A549 (cell line): Measurements from ENCODE around the gene APMAP. TPM values are rescaled to one million over a fixed set of nuclear protein-coding genes. Genes with fewer than 3 reads are reported as not detected.

Experiments used
- ATAC-seq, 2 experiments: fragments of 200-7000 bp in 1 of 2; fragments of >200 bp in 1 of 2; cut with Nextera tagmentation in 1 of 2; cut with Tn5 transposase in 1 of 2; 3 replicates each; pipeline versions ENCODE4 v1.8.0 to v1.9.1; 2018 to 2020; ENCODE audit warnings: mild to moderate bottlenecking in 1 of 2, moderate library complexity in 1 of 2
- CTCF ChIA-PET: fragments of 300-600 bp; sonication (Branson Sonifier 250); formaldehyde crosslinking; extraction: SDS; loops from one replicate; lab custom pipeline; 2021; ENCODE audit warnings: antibody characterized with exemption, inconsistent platforms; lab: Yijun Ruan, JAX
- POLR2A ChIA-PET: fragments of 350-600 bp; formaldehyde crosslinking; extraction: SDS; loops from one replicate; lab custom pipeline; 2021; ENCODE audit warnings: antibody characterized with exemption, inconsistent platforms; lab: Yijun Ruan, JAX
- DNase-seq, 2 experiments: peaks; one replicate each; pipeline versions ENCODE4 v3.0.0 to v3.0.0-alpha.2; 2011 to 2016; ENCODE audit warnings: low read depth in 1 of 2, low spot score in 1 of 2
- FAIRE-seq: peaks from 2 replicates; lab custom pipeline; 2011; peaks lifted over from hg19 to GRCh38; lab: Jason Lieb, UNC
- H3K27ac ChIP-seq, 2 experiments: fragments of >200 bp; sonication (Bioruptor Twin); formaldehyde crosslinking; 3 replicates each; pipeline ENCODE4 v1.5.1; 2016 to 2017
- H3K4me1 ChIP-seq: fragments of >200 bp; sonication (Bioruptor Twin); formaldehyde crosslinking; 3 replicates; pipeline ENCODE4 v1.6.1; 2016
- H3K4me2 ChIP-seq: fragments of >200 bp; sonication (Bioruptor Twin); formaldehyde crosslinking; 3 replicates; pipeline ENCODE4 v1.6.1; 2016
- H3K4me3 ChIP-seq: fragments of >200 bp; sonication (Bioruptor Twin); formaldehyde crosslinking; 3 replicates; pipeline ENCODE4 v1.5.1; 2016
- H3K9me3 ChIP-seq: fragments of >200 bp; sonication (Bioruptor Twin); formaldehyde crosslinking; 3 replicates; pipeline ENCODE4 v1.6.1; 2016
- ATOH8 ChIP-seq: fragments of 250-450 bp; sonication (Bioruptor Pico); IDR thresholded peaks from 2 replicates; pipeline ENCODE4 v1.5.0; 2020; ENCODE audit warnings: low read depth, mild to moderate bottlenecking, moderate library complexity
- CBX2 ChIP-seq: fragments of 200-600 bp; sonication (generic); IDR thresholded peaks from 2 replicates; pipeline ENCODE4 v1.6.1; 2016; ENCODE audit warnings: low read depth, mild to moderate bottlenecking, borderline replicate concordance
- CBX8 ChIP-seq: fragments of 200-600 bp; sonication (generic); IDR thresholded peaks from 2 replicates; pipeline ENCODE4 v1.6.1; 2016
- CHD4 ChIP-seq: fragments of 200-600 bp; sonication (generic); IDR thresholded peaks from 2 replicates; pipeline ENCODE4 v1.6.1; 2016; ENCODE audit warnings: antibody characterized with exemption, mild to moderate bottlenecking, borderline replicate concordance
- E2F6 ChIP-seq: IDR thresholded peaks from 2 replicates; pipeline ENCODE4 v1.6.1; 2012; ENCODE audit warnings: low read depth, borderline replicate concordance
- EHMT2 ChIP-seq: fragments of 200-600 bp; sonication (generic); IDR thresholded peaks from 2 replicates; pipeline ENCODE4 v1.6.1; 2016; ENCODE audit warnings: antibody characterized with exemption, low read depth, mild to moderate bottlenecking, moderate library complexity
- ELK1 ChIP-seq: fragments of 150-350 bp; IDR thresholded peaks from 2 replicates; pipeline ENCODE4 v1.6.1; 2014; ENCODE audit warnings: low read depth, mild to moderate bottlenecking, low read length
- FOSB ChIP-seq: fragments of 250-450 bp; sonication (Bioruptor Pico); IDR thresholded peaks from 2 replicates; pipeline ENCODE4 v1.5.0; 2020; ENCODE audit warnings: mild to moderate bottlenecking, moderate library complexity
- HOXA7 ChIP-seq: fragments of 250-450 bp; sonication (Bioruptor Pico); IDR thresholded peaks from 2 replicates; pipeline ENCODE4 v1.5.0; 2020; ENCODE audit warnings: mild to moderate bottlenecking, moderate library complexity
- HOXB5 ChIP-seq: fragments of 250-450 bp; sonication (Bioruptor Pico); IDR thresholded peaks from 2 replicates; pipeline ENCODE4 v1.5.0; 2020; ENCODE audit warnings: mild to moderate bottlenecking, moderate library complexity
- JUNB ChIP-seq: fragments of >200 bp; sonication (Bioruptor Twin); formaldehyde crosslinking; IDR thresholded peaks from 2 replicates; pipeline ENCODE4 v1.6.1; 2016
- KDM5A ChIP-seq: fragments of 200-600 bp; sonication (generic); IDR thresholded peaks from 2 replicates; pipeline ENCODE4 v1.6.1; 2016; ENCODE audit warnings: antibody characterized with exemption, mild to moderate bottlenecking
- MAFK ChIP-seq: fragments of 450-650 bp; IDR thresholded peaks from 2 replicates; pipeline ENCODE4 v1.6.1; 2014; ENCODE audit not compliant: partially characterized antibody
- MAZ ChIP-seq: fragments of 150-350 bp; IDR thresholded peaks from 2 replicates; pipeline ENCODE4 v1.6.1; 2014; ENCODE audit warnings: antibody characterized with exemption, low read depth, low read length, borderline replicate concordance
- NFE2L2 ChIP-seq: fragments of 150-350 bp; conservative IDR thresholded peaks from 2 replicates; pipeline ENCODE4 v1.6.1; 2014; ENCODE audit warnings: low read length
- POLR2AphosphoS2 ChIP-seq: conservative IDR thresholded peaks from 2 replicates; pipeline ENCODE4 v1.6.1; 2012; ENCODE audit warnings: low read length, improper control_type of control experiment, inconsistent platforms
- RCOR1 ChIP-seq: fragments of 150-350 bp; IDR thresholded peaks from 2 replicates; pipeline ENCODE4 v1.6.1; 2014; ENCODE audit warnings: antibody characterized with exemption, low read length, low read depth
- TP53 ChIP-seq: fragments of 250-450 bp; sonication (Bioruptor Pico); IDR thresholded peaks from 2 replicates; pipeline ENCODE4 v1.5.0; 2021; ENCODE audit warnings: mild to moderate bottlenecking, moderate library complexity
- ZNF302 ChIP-seq: fragments of 250-450 bp; sonication (Bioruptor Pico); IDR thresholded peaks from 2 replicates; pipeline ENCODE4 v1.9.0; 2021; ENCODE audit warnings: inconsistent platforms, mild to moderate bottlenecking, moderate library complexity
- WGBS: methylation state at CpG from one replicate; pipeline ENCODE4 v1.1.6; 2017; ENCODE audit errors: missing lambda C conversion rate; 5-methylcytosine and 5-hydroxymethylcytosine counted together
- polyA plus RNA-seq, 4 experiments: library from polyadenylated mRNA; depleted of rRNA in 3 of 4; stranded (reverse); fragments of >200 nt; fragmentation: RNase III in 1 of 4; extraction: RNeasy Plus Mini Kit Qiagen cat#74134 plus additional on column Dnase treatment in 1 of 4; gene quantifications; 2 replicates in 3 of 4; 3 replicates in 1 of 4; pipeline ENCODE4 v1.2.3, GENCODE V29; 2011 to 2017

The APMAP gene
- polyA plus RNA-seq, 2 of the 4 experiments (the other 2 are of a cell fraction), result 113 to 141 TPM

GRCh38 chr20:25035921-25036320 lies 43.4 kb upstream of the APMAP start:
- H3K9me3 ChIP-seq, result no peaks in the 10 kb centered on the region
- DNase-seq (no peak), ATAC-seq (no peak), FAIRE-seq (no peak)
- WGBS, result 76% methylated on average over 4 of the region's 4 CpGs
- no peak overlapping the region for H3K4me2 ChIP-seq
- H3K4me1 ChIP-seq, result no peaks in the 10 kb centered on the region
- H3K27ac ChIP-seq, result no peak overlapping the region
- no peak overlapping the region for H3K4me3 ChIP-seq
- CTCF ChIA-PET, result interaction anchor here (1.1 to 1.5 kb wide), 2 partner anchors 27 to 29 kb away, joined by 3 to 5 read pairs; no protein-coding TSS in a partner anchor
- TF ChIP-seq NFE2L2 (no peak), ATOH8 (CRISPR knock-in tag) (no peak)
- POLR2A ChIA-PET, result no interaction called here

- DNase-seq (no peak), ATAC-seq (no peak), FAIRE-seq (no peak)
- no peaks in the 10 kb centered on the region for H3K9me3 ChIP-seq
- 76% methylated on average over 3 of the region's 3 CpGs for WGBS
- no peaks in the 10 kb centered on the region for H3K4me1 ChIP-seq
- CTCF ChIA-PET, result interaction anchor here (0.6 to 2.8 kb wide), 9 partner anchors 10 to 255 kb away, joined by 3 to 11 read pairs (median 5); no protein-coding TSS in a partner anchor
- TF ChIP-seq MAFK (no peak), RCOR1 (no peak), HOXB5 (CRISPR knock-in tag) (no peak), CBX8 (no peak), FOSB (CRISPR knock-in tag) (no peak), KDM5A (no peak), POLR2AphosphoS2 (no peak)
- no peak overlapping the region for H3K4me2 ChIP-seq
- H3K27ac ChIP-seq, result no peak overlapping the region
- POLR2A ChIA-PET, result no interaction called here
- no peak overlapping the region for H3K4me3 ChIP-seq
Observed at GRCh38 chr20:25033924-25034300, 41.4 kb upstream of the APMAP start.

- Histone ChIP-seq H3K4me3 (no peak overlapping the region), H3K9me3 (no peaks in the 10 kb centered on the region), H3K4me1 (no peaks in the 10 kb centered on the region), H3K27ac (no peak overlapping the region), H3K4me2 (no peak overlapping the region)
- TF ChIP-seq EHMT2, result no peak
- TF ChIP-seq E2F6, result no peak
- no peak for TF ChIP-seq ATOH8 (CRISPR knock-in tag)
- TF ChIP-seq HOXA7 (CRISPR knock-in tag), result no peak
- no peak for TF ChIP-seq TP53 (CRISPR knock-in tag)
- no peak for TF ChIP-seq CHD4
- TF ChIP-seq ZNF302, result no peak
- TF ChIP-seq NFE2L2, result no peak
- TF ChIP-seq ELK1, result no peak
- TF ChIP-seq MAZ, result no peak
- no peak for TF ChIP-seq CBX2
- no peak for TF ChIP-seq JUNB
- ChIA-PET POLR2A (interaction anchor here (0.6 kb wide), 1 partner anchor 545 kb away, joined by 5 read pairs; no protein-coding TSS in a partner anchor), CTCF (interaction anchor here (0.7 to 2.8 kb wide), 8 partner anchors 10 to 383 kb away, joined by 3 to 11 read pairs (median 5); no protein-coding TSS in a partner anchor)
- no peak for DNase-seq
- 80% methylated on average over 6 of the region's 6 CpGs for WGBS
- ATAC-seq, result no peak
- no peak for FAIRE-seq
Observed at GRCh38 chr20:25033265-25033923, 40.8 kb upstream of the APMAP start.
